ENCODE measurements around the gene UMAD1. TPM values are rescaled to one million over a fixed set of nuclear protein-coding genes. Genes with fewer than 3 reads are reported as not detected.
"Not testable (repeated sequence)": the region's sequence is repeated elsewhere in the genome, so short reads cannot be mapped to it uniquely, and the experiment has no call there.

UMAD1 gene
- total and polyA plus RNA-seq, 3 donors from 2014 or later: 11.1 to 17.3 (median 12.6) TPM

DNA sequence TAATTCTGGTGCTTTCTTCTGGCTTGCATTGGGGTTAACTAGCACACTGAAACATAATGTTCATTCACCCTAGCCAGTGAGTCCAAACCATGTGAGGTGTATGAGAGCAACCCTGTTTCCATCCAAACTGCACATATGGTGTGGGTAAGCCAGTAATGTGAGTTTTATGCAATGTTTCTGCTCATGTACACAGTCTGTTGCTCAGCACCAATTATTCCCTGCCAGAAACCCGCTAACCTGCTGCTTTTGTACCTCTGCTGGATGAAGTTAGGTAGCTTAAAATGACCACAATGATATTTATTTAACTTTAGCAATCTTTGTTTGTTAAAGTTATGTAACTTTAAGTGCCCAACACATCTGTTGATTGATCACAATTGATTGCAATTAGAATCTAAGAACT lies 171.6 kb downstream of the UMAD1 start:
- intact Hi-C loops (cut with DNase I; ENCODE audit: low total_unique reads): no loop called here

DNA sequence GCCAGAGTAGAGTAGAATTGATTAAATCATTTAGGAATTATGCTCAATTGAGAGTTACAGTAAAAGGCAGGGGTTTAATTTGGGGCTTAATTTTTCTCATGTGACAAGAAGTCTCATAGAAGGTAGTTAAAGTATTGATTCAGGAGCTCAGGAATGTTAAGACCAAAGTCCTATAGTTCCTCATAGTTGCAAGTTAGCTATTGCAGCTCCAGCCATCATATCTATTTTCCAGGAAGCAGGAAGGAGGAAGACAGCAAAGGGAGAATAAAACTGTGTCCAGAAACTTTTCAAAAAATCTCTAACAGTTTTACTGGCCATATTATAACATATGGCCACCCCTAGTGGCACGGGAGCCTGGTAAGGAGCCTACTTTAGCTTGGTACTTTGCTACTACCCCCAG lies 174.8 kb downstream of the UMAD1 start:
- Histone ChIP-seq H3K9me3 (no peaks in the 10 kb centered on the region), H3K27me3 (no peaks in the 10 kb centered on the region), H3K4me1 (no peaks in the 10 kb centered on the region), H3K36me3 (ENCODE audit: low read depth, missing control alignments) (no peaks in the 10 kb centered on the region), H3K4me3 (no peak overlapping the region), H3K27ac (no peak overlapping the region)
- intact Hi-C loops (cut with DNase I; ENCODE audit: low total_unique reads): no loop called here
- WGBS, 2 donors: 83 to 90% methylated on average over 1 of the region's 1 CpG
- TF ChIP-seq, protein P1, sequence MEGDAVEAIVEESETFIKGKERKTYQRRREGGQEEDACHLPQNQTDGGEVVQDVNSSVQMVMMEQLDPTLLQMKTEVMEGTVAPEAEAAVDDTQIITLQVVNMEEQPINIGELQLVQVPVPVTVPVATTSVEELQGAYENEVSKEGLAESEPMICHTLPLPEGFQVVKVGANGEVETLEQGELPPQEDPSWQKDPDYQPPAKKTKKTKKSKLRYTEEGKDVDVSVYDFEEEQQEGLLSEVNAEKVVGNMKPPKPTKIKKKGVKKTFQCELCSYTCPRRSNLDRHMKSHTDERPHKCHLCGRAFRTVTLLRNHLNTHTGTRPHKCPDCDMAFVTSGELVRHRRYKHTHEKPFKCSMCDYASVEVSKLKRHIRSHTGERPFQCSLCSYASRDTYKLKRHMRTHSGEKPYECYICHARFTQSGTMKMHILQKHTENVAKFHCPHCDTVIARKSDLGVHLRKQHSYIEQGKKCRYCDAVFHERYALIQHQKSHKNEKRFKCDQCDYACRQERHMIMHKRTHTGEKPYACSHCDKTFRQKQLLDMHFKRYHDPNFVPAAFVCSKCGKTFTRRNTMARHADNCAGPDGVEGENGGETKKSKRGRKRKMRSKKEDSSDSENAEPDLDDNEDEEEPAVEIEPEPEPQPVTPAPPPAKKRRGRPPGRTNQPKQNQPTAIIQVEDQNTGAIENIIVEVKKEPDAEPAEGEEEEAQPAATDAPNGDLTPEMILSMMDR (IDR thresholded peaks at IDR 0.05): no peak
- no peak for TF ChIP-seq POLR2A (IDR thresholded peaks at IDR 0.05)
- DNase-seq: no peak

More for the DNA sequence above, 171.6 kb downstream of the UMAD1 start:
- TF ChIP-seq, protein P1 (IDR thresholded peaks at IDR 0.05): no peak
- TF ChIP-seq POLR2A (IDR thresholded peaks at IDR 0.05): no peak
- no peak for DNase-seq
- Histone ChIP-seq H3K27me3 (no peaks in the 10 kb centered on the region), H3K36me3 (ENCODE audit: low read depth, missing control alignments) (no peaks in the 10 kb centered on the region), H3K4me3 (no peak overlapping the region), H3K27ac (no peak overlapping the region), H3K9me3 (no peaks in the 10 kb centered on the region), H3K4me1 (no peaks in the 10 kb centered on the region)
- 93 to 95% methylated on average over 1 of the region's 1 CpG for WGBS, 2 donors

DNA sequence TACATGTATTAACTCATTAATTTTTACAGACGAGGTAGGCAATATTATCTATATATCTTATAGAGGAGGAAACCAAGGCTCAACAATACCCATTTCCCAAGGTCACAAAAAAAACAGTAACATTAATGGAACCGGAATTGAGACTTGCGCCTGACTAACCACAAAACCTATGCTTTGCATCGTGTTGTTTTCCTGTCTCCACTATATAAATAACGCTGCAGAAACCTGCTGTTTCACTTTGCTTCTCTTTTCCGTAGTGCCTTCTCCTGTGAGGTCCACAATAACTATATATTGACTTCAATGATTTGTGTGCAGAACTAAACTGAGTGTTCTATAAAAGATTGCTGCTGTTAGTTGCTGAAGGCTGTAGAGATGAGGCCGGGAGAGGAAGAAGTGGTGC lies 175.5 kb downstream of the UMAD1 start:
- H3K27ac ChIP-seq: no peak overlapping the region
- intact Hi-C loops (cut with DNase I; ENCODE audit: low total_unique reads): no loop called here
- no peaks in the 10 kb centered on the region for H3K36me3 ChIP-seq (ENCODE audit: low read depth, missing control alignments)
- no peak overlapping the region for H3K4me3 ChIP-seq
- no peaks in the 10 kb centered on the region for H3K4me1 ChIP-seq
- H3K9me3 ChIP-seq: no peaks in the 10 kb centered on the region
- TF ChIP-seq, protein P1 (IDR thresholded peaks at IDR 0.05): no peak
- DNase-seq: no peak
- 74 to 76% methylated on average over 7 of the region's 7 CpGs for WGBS, 2 donors
- H3K27me3 ChIP-seq: no peaks in the 10 kb centered on the region

DNA sequence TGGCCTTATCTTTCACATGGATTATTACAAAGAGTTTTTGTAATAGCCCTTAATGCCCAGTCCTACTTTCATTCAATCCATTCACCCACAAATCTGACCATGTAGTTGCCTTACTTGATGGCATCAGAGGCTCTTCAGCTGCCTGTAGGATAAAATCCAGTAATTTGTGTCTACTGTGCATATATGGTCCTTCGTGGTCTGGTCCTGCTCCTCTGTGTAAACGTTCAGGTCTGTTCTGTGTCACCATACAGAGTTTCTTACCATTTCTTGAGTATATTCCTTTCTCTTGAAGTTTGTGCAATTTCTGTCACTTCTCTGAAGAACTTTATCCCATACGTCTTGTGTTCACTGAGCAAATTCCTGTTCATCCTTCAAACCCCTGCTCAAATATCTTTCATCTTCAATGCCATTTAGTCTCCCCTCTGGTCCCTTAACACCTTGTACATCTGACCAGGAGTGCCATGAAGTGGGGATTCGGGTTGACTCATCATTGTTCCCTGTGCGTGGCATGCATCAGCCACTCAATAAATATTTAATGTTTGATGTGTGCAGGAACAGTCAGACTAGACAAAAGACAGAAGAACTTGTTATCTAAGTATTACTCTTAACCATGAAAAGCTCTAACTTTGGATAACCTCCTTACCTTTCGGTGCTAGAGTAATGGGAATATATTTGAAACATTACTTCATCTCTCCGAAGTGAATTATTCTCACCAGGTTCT lies 176.4 kb downstream of the UMAD1 start:
- Histone ChIP-seq H3K4me1 (no peaks in the 10 kb centered on the region), H3K36me3 (ENCODE audit: low read depth, missing control alignments) (no peaks in the 10 kb centered on the region), H3K27ac (no peak overlapping the region), H3K27me3 (no peaks in the 10 kb centered on the region), H3K4me3 (no peak overlapping the region), H3K9me3 (no peaks in the 10 kb centered on the region)
- no peak for TF ChIP-seq POLR2A (IDR thresholded peaks at IDR 0.05)
- TF ChIP-seq, protein P1 (IDR thresholded peaks at IDR 0.05): no peak
- DNase-seq: no peak
- 77 to 78% methylated on average over 7 of the region's 7 CpGs for WGBS, 2 donors
- intact Hi-C loops (cut with DNase I; ENCODE audit: low total_unique reads): no loop called here

DNA sequence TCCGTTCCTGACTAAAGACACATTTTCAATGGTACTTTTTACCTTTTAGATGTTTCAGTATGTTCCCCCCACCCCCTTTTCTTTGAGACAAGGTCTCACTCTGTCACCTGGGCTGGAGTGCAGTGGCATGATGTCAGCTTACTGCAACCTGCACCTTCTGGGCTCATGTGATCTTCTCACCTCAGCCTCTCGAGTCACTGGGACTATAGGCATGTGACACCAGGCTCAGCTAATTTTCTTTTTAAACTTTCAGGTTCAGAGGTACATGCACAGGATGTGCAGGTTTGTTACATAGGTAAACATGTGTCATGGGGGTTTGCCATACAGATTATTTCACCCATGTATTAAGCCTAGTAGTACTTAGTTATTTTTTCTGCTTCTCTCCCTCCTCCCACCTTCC lies 177.2 kb downstream of the UMAD1 start:
- Histone ChIP-seq H3K36me3 (ENCODE audit: low read depth, missing control alignments) (no peaks in the 10 kb centered on the region), H3K27me3 (no peaks in the 10 kb centered on the region), H3K4me1 (no peaks in the 10 kb centered on the region), H3K9me3 (no peaks in the 10 kb centered on the region), H3K4me3 (no peak overlapping the region), H3K27ac (no peak overlapping the region)
- TF ChIP-seq, protein P1 (IDR thresholded peaks at IDR 0.05): no peak
- no peak for TF ChIP-seq POLR2A (IDR thresholded peaks at IDR 0.05)
- WGBS, 2 donors: 94 to 97% methylated on average over 2 of the region's 2 CpGs
- intact Hi-C loops (cut with DNase I; ENCODE audit: low total_unique reads): no loop called here
- DNase-seq: no peak

DNA sequence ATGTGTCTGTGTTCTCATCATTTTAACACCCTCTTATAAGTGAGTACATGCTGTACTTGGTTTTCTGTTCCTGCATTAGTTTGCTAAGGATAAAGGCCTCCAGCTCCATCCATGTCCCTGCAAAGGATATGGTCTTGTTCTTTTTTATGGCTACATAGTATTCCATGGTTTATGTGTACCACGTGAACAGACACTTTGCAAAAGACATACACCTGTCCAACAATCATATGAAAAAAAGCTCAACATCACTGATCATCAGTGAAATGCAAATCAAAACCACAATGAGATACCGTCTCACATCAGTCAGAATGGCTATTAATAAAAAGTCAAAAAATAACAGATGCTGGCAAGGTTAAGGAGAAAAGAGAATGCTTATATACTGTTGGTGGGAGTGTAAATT lies 177.6 kb downstream of the UMAD1 start:
- intact Hi-C loops (cut with DNase I; ENCODE audit: low total_unique reads); H3K27ac ChIP-seq; H3K9me3 ChIP-seq; H3K27me3 ChIP-seq; DNase-seq; H3K36me3 ChIP-seq (ENCODE audit: low read depth, missing control alignments); H3K4me3 ChIP-seq; H3K4me1 ChIP-seq: not testable (repeated sequence)
- 89 to 99% methylated on average over 2 of the region's 2 CpGs for WGBS, 2 donors

Data from testis (tissue), 3 donors.